HG03196 (cell line): Measurements from ENCODE around the gene MACF1.

Experiments
- ATAC-seq: cut with Tn5 transposase; IDR thresholded peaks from one replicate; pipeline ENCODE4 v1.9.1; 2021; ENCODE audit not compliant: unreplicated experiment

MACF1 gene

GRCh38 chr1:39213511-39214002 is 9.1 kb downstream of the MACF1 start:
- no peak for ATAC-seq

GRCh38 chr1:39214021-39214713 is 9.7 kb downstream of the MACF1 start:
- no peak for ATAC-seq

GRCh38 chr1:39214714-39214997 is 10.2 kb downstream of the MACF1 start:
- ATAC-seq: no peak

GRCh38 chr1:39214998-39215873 is 10.7 kb downstream of the MACF1 start:
- no peak for ATAC-seq

GRCh38 chr1:39216771-39217170 is 12.3 kb downstream of the MACF1 start:
- no peak for ATAC-seq

- no peak for ATAC-seq
Observed at GRCh38 chr1:39220891-39221870, 16.7 kb downstream of the MACF1 start.

- no peak for ATAC-seq
Observed at GRCh38 chr1:39224295-39224829, 19.9 kb downstream of the MACF1 start.

- ATAC-seq: no peak
Observed at GRCh38 chr1:39226836-39227235, 22.3 kb downstream of the MACF1 start.

- no peak for ATAC-seq
Observed at GRCh38 chr1:39228252-39228651, 23.8 kb downstream of the MACF1 start.

- ATAC-seq: no peak
Observed at GRCh38 chr1:39229504-39229903, 25.0 kb downstream of the MACF1 start.

GRCh38 chr1:39230261-39231190 is 26.0 kb downstream of the MACF1 start:
- peak; percentile 79 for ATAC-seq

- ATAC-seq: no peak
Observed at GRCh38 chr1:39236971-39237370, 32.5 kb downstream of the MACF1 start.

GRCh38 chr1:39238476-39238875 is 34.0 kb downstream of the MACF1 start:
- ATAC-seq: no peak

- ATAC-seq: no peak
Observed at GRCh38 chr1:39239968-39240367, 35.5 kb downstream of the MACF1 start.

GRCh38 chr1:39243302-39243701 is 38.8 kb downstream of the MACF1 start:
- ATAC-seq: no peak

- ATAC-seq: no peak
Observed at GRCh38 chr1:39250460-39251240, 46.2 kb downstream of the MACF1 start.

GRCh38 chr1:39255222-39255621 is 50.7 kb downstream of the MACF1 start:
- ATAC-seq: no peak

- ATAC-seq: no peak
Observed at GRCh38 chr1:39258146-39258924, 53.8 kb downstream of the MACF1 start.
